ENCODE results near the gene TDRD15.

- TF ChIP-seq POLR2A (IDR thresholded peaks at IDR 0.05) = no peak
- TF ChIP-seq, protein P1, sequence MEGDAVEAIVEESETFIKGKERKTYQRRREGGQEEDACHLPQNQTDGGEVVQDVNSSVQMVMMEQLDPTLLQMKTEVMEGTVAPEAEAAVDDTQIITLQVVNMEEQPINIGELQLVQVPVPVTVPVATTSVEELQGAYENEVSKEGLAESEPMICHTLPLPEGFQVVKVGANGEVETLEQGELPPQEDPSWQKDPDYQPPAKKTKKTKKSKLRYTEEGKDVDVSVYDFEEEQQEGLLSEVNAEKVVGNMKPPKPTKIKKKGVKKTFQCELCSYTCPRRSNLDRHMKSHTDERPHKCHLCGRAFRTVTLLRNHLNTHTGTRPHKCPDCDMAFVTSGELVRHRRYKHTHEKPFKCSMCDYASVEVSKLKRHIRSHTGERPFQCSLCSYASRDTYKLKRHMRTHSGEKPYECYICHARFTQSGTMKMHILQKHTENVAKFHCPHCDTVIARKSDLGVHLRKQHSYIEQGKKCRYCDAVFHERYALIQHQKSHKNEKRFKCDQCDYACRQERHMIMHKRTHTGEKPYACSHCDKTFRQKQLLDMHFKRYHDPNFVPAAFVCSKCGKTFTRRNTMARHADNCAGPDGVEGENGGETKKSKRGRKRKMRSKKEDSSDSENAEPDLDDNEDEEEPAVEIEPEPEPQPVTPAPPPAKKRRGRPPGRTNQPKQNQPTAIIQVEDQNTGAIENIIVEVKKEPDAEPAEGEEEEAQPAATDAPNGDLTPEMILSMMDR (IDR thresholded peaks at IDR 0.05) = no peak
Observed at GRCh38 chr2:21078296-21078695, 45.5 kb upstream of the TDRD15 start.

Measured in body of pancreas (tissue), 4 donors.